COR-L47 (cell line): Measurements from ENCODE around the gene SERAC1.
"Not testable (repeated sequence)": the region's sequence is repeated elsewhere in the genome, so short reads cannot be mapped to it uniquely, and the experiment has no call there.

ENCODE experiments used
- DNase-seq: peaks from one replicate; lab custom pipeline; 2025; lab: John Stamatoyannopoulos, UW

SERAC1 gene

DNA sequence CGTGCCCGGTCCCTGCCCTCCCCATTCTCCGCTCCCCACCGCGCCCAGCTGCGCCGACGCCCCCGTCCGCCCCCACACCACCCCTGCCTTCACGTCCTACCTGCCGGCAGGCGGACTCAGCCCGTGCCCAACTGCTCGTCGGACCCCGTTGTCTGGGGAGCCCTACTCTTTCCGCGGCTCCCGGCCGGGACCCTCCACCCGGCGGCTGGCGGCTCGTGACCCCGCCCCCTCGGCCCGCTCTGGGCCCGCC is at the start of gene SERAC1:
TSS of gene SERAC1 (minus strand) at position 223 of the 250 bp plus-strand sequence. CDS start 9,899 bp downstream, outside the sequence.
- no peak for DNase-seq

DNA sequence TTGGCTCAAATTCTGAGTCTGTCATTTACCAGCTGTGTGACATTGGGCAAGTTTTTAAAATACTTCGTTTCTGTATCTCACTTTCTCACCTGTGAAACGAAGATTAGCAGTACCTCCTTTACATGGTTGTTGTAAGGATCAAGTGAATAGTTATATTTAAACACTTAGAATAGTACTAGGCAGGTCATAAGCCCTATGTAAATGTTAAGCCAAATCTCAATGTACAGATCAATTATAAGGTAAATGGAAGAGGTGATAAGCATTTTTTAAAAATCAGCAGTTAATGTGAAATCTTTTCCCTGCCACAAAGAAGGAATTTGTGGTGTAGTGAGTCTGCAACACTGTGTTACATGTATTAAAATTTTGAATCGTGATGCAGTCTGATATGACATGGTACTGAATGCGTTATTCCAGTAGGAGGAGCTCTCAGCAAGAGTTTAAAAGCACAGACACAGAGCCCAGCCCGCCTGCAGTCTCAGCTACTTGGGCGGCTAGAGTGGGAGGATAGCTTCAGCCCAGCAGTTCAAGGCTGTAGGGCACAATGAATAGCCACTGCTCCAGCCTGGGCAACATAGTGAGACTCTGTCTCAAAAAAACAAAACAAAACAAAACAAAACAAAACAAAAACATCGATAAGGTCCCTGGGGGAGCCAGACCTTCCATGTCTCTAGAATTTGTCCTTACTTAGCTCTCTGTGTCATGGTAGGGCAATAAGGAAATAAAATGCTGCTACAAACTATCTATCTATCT is 46.0 kb upstream of the SERAC1 start:
- DNase-seq, result peak; percentile 51

- no peak for DNase-seq
These were observed 43.4 kb upstream of the SERAC1 start for GRCh38 chr6:158211273-158212055.

GRCh38 chr6:158209582-158210333 is 41.7 kb upstream of the SERAC1 start:
- DNase-seq, result not testable (repeated sequence)

- not testable (repeated sequence) for DNase-seq
These were observed 40.4 kb upstream of the SERAC1 start for GRCh38 chr6:158208226-158209030.

- no peak for DNase-seq
These were observed 39.3 kb upstream of the SERAC1 start for GRCh38 chr6:158207422-158207788.

- no peak for DNase-seq
These were observed 38.8 kb upstream of the SERAC1 start for GRCh38 chr6:158206740-158207421.

- DNase-seq, result no peak
These were observed 37.3 kb upstream of the SERAC1 start for GRCh38 chr6:158205169-158205944.

DNA sequence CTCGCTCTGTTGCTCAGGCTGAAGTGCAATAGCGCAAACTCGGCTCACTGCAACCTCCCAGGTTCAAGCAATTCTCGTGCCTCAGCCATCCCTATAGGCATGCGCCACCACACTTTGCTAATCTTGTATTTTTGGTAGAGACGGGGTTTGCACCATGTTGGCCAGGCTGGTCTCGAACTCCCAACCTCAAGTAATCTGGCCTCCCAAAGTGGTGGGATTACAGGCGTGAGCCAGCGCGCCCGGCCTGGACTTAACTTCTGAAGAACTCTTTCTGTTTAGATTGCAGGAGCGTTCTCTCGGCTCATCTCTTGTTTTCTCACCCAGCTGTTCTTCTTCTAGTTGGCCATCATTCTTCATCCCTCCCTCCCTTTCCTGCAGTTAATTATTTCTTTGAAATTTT is 30.4 kb upstream of the SERAC1 start:
- DNase-seq, result no peak

GRCh38 chr6:158194487-158195280 is 26.6 kb upstream of the SERAC1 start:
- DNase-seq, result no peak

- no peak for DNase-seq
These were observed 23.7 kb upstream of the SERAC1 start for GRCh38 chr6:158191761-158192160.

DNA sequence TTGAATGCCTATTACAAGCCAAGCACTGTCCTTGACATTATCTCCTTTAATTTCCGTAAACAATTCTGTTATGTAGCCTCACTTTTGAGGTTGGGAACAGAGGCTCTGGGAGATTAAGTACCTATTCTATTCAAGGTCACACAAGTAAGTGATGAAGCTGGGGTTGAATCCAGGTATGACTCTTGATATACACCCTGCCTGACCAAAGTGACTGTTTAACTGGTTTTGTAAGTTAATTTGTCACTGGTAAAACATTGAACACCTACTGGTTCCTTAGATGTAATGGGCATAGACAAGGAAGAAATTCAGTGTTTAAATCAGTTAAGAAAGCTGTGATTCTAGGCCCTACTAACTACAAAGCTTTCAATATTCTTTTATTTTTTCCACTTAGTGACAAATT is 23.0 kb upstream of the SERAC1 start:
- DNase-seq, result no peak

DNA sequence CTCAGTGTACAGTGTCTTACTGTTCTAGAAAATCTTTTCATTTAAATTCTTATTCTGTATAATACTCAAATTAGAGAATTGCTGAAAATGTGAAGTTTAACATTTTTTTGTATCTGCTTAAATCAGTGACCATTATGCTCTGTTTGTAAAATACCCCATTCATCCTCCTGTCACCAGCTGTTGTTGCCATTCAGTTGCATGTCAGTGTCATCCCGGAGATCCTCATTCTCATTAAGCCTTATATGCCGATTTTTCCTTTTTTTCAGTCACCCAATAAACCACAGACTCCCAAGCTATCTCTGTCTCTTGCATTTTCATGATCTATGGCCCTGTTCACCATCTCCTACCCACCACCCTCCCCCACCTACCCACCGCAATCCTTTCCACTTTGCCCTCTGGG is 20.5 kb upstream of the SERAC1 start:
- no peak for DNase-seq

DNA sequence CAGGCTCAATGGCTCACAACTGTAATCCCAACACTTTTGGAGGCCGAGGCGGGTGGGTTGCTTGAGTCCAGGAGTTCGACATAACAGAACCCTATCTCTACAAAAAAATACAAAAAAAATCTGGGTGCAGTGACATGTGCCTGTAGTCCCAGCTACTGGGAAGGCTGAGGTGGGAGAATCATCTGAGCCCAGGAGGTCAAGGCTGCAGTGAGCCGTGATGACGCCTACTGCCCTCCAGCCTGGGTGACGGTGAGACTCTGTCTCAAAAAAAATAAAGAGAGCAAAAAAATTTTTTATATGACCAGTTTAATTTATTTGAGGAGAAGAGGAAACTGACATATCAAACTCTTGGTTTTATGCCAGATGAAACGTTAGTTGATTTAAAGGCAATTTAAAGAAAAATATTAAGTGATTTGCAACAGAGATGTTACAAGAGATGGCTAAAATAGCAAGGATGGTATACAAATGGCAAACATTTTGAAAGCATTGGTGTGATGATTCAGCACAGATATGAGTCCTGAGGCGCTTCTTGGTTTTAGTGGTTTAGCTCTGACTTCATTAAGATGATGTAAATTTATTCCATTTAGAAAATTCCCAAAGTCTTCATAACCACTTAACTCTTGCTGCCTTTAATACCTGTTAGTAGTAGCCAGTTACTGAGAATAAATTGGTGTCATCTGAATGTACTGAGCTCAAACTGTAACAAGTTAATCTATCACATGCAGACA is 17.8 kb upstream of the SERAC1 start:
- no peak for DNase-seq

DNA sequence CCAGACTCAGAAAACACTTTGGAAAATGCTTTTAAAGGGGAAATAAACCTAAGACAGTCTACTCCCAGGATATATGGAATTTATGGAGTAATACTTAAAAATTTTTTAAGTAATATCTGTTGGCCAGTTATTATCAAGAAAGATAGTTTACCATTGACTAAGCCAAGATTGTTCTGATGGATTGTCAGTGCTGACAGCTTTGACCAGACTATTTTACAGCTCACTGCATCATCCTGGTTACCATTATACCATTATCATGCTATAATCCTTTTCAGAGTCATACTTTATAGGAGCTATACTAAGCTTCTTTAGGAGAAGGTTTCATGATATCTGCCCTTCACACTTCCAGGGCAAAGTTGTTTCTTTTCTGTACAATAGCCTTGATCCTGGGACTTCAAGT is 16.5 kb upstream of the SERAC1 start:
- DNase-seq, result no peak

DNA sequence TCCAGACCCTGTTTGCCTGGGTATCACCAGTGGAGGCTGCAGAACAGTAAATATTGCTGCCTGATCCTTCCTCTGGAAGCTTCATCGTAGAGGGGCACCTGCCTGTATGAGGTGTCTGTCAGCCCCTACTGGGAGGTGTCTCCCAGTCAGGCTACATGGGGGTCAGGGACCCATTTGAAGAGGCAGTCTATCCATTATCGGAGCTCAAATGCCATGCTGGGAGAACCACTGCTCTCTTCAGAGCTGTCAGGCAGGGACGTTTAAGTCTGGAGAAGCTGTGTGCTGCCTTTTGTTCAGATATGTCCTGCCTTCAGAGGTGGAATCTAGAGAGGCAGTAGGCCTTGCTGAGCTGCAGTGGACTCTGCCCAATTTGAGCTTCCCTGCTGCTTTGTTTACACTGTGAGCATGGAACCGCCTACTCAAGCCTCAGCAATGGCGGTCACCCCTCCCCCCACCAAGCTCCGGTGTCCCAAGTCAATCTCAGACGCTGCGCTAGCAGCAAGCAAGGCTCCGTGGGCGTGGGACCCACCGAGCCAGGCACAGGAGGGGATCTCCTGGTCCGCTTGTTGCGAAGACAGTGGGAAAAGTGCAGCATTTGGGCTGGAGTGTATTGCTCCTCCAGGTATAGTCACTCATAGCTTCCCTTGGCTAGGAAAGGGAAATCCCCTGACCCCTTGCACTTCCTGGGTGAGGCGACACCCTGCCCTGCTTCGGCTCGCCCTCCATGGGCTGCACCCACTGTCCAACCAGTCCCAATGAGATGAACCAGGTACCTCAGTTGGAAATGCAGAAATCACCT is 15.3 kb upstream of the SERAC1 start:
- DNase-seq, result not testable (repeated sequence)

DNA sequence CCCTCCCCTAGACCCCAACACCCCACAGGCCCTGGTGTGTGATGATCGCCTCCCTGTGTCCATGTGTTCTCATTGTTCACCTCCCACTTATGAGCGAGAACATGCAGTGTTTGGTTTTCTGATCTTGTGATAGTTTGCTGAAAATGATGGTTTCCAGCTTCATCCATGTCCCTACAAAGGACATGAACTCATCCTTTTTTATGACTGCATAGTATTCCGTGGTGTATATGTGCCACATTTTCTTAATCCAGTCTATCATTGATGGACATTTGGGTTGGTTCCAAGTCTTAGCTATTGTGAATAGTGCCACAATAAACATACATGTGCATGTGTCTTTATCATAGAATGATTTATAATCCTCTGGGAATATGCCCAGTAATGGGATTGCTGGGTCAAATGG is 9.7 kb upstream of the SERAC1 start:
- DNase-seq, result not testable (repeated sequence)

DNA sequence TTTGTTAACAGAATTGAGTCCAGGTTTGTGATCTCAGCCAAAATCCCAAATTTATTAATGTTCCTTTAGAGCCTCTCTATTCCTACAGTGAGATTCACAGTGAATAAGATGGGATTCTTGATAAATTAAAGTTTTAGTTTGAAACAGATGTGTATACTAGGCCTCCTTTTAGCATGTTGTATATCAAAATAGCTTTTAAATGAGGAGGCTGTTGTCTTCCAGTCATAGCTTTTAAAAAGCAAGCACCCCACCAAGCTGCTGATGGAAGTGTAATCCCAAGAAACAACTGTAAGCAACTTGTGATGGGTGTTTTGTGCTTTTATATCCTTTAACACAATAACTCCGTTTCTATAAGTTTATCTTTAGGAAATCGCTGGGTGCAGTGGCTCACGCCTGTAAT is 7.0 kb upstream of the SERAC1 start:
- no peak for DNase-seq
